ENCODE measurements around the gene STOML1. TPM values are rescaled to one million over a fixed set of nuclear protein-coding genes. Genes with fewer than 3 reads are reported as not detected.

Gene STOML1
- total and polyA plus RNA-seq, 9 of the 15 experiments (the other 6 are each of a cell fraction or from before 2014, with no cell fraction given) = 0.25 to 9.7 (median 4.6) TPM

- no peak for ATAC-seq
- Histone ChIP-seq H3K79me2 (ENCODE audit: control insufficient read depth, insufficient read depth, low read length) (no peaks in the 10 kb centered on the region), H2AFZ (ENCODE audit: low read depth, low read length) (no peak overlapping the region), H4K20me1 (replicated peaks; ENCODE audit: control insufficient read depth, insufficient read depth, low read length) (no peaks in the 10 kb centered on the region; the same call in 1 of the 2 replicates), H3K9me3 (replicated peaks; ENCODE audit: control insufficient read depth, insufficient read depth, low read depth, low read length) (no peaks in the 10 kb centered on the region), H3K36me3 (ENCODE audit: control insufficient read depth, insufficient read depth, low read length) (peaks cover 60% of the 10 kb centered on the region), H3K9me1 (ENCODE audit: control insufficient read depth, insufficient read depth, low read length) (peaks cover 3% of the 10 kb centered on the region), H3K4me3 (no peak overlapping the region), H3K4me1 (replicated peaks in 1 of 2; ENCODE audit: control insufficient read depth in 2 of 2, insufficient read depth in 2 of 2, low read length in 2 of 2) (peaks cover 4 to 8% of the 10 kb centered on the region in 2 experiments; a peak in 1 of 5 replicates), H3K9ac (ENCODE audit: insufficient read depth in 1 of 2, low read depth in 2 of 2, low read length in 2 of 2) (no peak overlapping the region), H3K27me3 (ENCODE audit: control insufficient read depth in 2 of 2, insufficient read depth in 2 of 2, low read length in 2 of 2) (no peaks in the 10 kb centered on the region), H3K27ac (ENCODE audit: extremely low read depth, low read depth, low read length) (no peak overlapping the region), H3K4me2 (ENCODE audit: insufficient read depth, low read length) (no peak overlapping the region)
- BruUV-seq (replicated peaks) = no TSS peak
- 61% methylated on average over 3 of the region's 3 CpGs for WGBS (ENCODE audit: insufficient coverage, low coverage, missing lambda C conversion rate)
- intact Hi-C loops (cut with micrococcal nuclease) = no loop called here
- DNase-seq (ENCODE audit: extremely low read depth in 1 of 4, low spot score in 3 of 4) = no peak
- no peak for FAIRE-seq
- POLR2A ChIA-PET = interaction anchor here (1.1 kb wide), 1 partner anchor 17 kb away, joined by 3 read pairs; no protein-coding TSS in a partner anchor
- in situ Hi-C loops (cut with MboI) = no loop called here
- CTCF ChIA-PET (ENCODE audit: low intra/inter-chr PET ratio) = no interaction called here
- TF ChIP-seq MNT (conservative IDR thresholded peaks at IDR 0.05) = no peak
- TF ChIP-seq FOSL1 (tag; conservative IDR thresholded peaks at IDR 0.05) = no peak
- TF ChIP-seq ZNF785 (CRISPR knock-in tag; IDR thresholded peaks at IDR 0.05) = no peak
- no peak for TF ChIP-seq DPF2 (IDR thresholded peaks at IDR 0.05)
- TF ChIP-seq ZNF24 (IDR thresholded peaks at IDR 0.05) = no peak
- no peak for TF ChIP-seq ATF1 (CRISPR knock-in tag; IDR thresholded peaks at IDR 0.05)
- TF ChIP-seq ATF1 (tag; IDR thresholded peaks at IDR 0.05) = no peak
- no peak for TF ChIP-seq BACH1 (tag; IDR thresholded peaks at IDR 0.05)
- TF ChIP-seq THAP12 (CRISPR knock-in tag; IDR thresholded peaks at IDR 0.05) = no peak
- no peak for TF ChIP-seq PATZ1 (CRISPR knock-in tag; IDR thresholded peaks at IDR 0.05; ENCODE audit: borderline replicate concordance)
- TF ChIP-seq HOXB6 (CRISPR knock-in tag; IDR thresholded peaks at IDR 0.05; ENCODE audit: borderline replicate concordance) = no peak
- no peak for TF ChIP-seq ZFP91 (CRISPR knock-in tag; IDR thresholded peaks at IDR 0.05)
- no peak for TF ChIP-seq ID3 (CRISPR knock-in tag; IDR thresholded peaks at IDR 0.05)
- no peak for TF ChIP-seq ID3 (tag; IDR thresholded peaks at IDR 0.05)
These were observed 36.6 kb upstream of the STOML1 start for GRCh38 chr15:74028646-74029045.
